Heart right ventricle (tissue), 16 donors: ENCODE results near the gene OR6S1. TPM values are rescaled to one million over a fixed set of nuclear protein-coding genes. Genes with fewer than 3 reads are reported as not detected.
"Not testable (repeated sequence)": the region's sequence is repeated elsewhere in the genome, so short reads cannot be mapped to it uniquely, and the experiment has no call there.

ENCODE experiments used
- ATAC-seq, 8 donors: fragments of 200-7000 bp; cut with Tn5 transposase; one replicate each; pipeline ENCODE4 v1.9.1; 2020; ENCODE audit warnings: mild to moderate bottlenecking in 8 of 8, moderate library complexity in 8 of 8, moderate number of reproducible peaks in 1 of 8
- DNase-seq, 2 donors: peaks; one replicate each; pipeline ENCODE4 v3.0.0-alpha.2; 2020
- H3K27ac ChIP-seq, 10 donors: fragments of 200-600 bp; sonication (generic) in 2 of 10; one replicate each; pipeline versions ENCODE4 v1.5.0 to v1.8.0; 2020 to 2022; ENCODE audit warnings: mild to moderate bottlenecking in 3 of 10
- H3K27me3 ChIP-seq, 7 donors: fragments of 200-600 bp; one replicate each; pipeline ENCODE4 v1.8.0; 2021 to 2022; ENCODE audit warnings: mild to moderate bottlenecking in 2 of 7
- H3K36me3 ChIP-seq, 9 donors: fragments of 200-600 bp; sonication (generic) in 1 of 9; one replicate each; pipeline versions ENCODE4 v1.5.0 to v1.8.0; 2020 to 2022; ENCODE audit warnings: mild to moderate bottlenecking in 2 of 9
- H3K4me1 ChIP-seq, 9 donors: fragments of 200-600 bp; sonication (generic) in 1 of 9; one replicate each; pipeline versions ENCODE4 v1.5.0 to v1.8.0; 2020 to 2022; ENCODE audit warnings: mild to moderate bottlenecking in 4 of 9
- H3K4me3 ChIP-seq, 10 donors: fragments of 200-600 bp; sonication (generic) in 2 of 10; one replicate each; pipeline versions ENCODE4 v1.5.0 to v1.8.0; 2020 to 2022; ENCODE audit warnings: mild to moderate bottlenecking in 7 of 10, moderate library complexity in 2 of 10
- H3K9me3 ChIP-seq, 11 donors: fragments of 200-600 bp in 10 of 11; sonication (generic) in 2 of 11; one replicate each; pipeline versions ENCODE4 v1.5.0 to v1.8.0; 2013 to 2022; ENCODE audit warnings: mild to moderate bottlenecking in 2 of 11, control low read depth in 1 of 11, moderate library complexity in 1 of 11
- WGBS, 2 donors: extraction: QIAGEN DNeasy Blood & Tissue Kit; methylation state at CpG; one replicate each; pipeline ENCODE4 v1.1.7; 2013; ENCODE audit warnings: inconsistent platforms in 1 of 2; 5-methylcytosine and 5-hydroxymethylcytosine counted together
- intact Hi-C, 10 donors: fragments of 100-400 bp; cut with DNase I; formaldehyde crosslinking; loops; one replicate each; pipeline versions ENCODE4 v1.11.1 to v1.14.2; 2022
- polyA plus RNA-seq, 2 donors: library from polyadenylated mRNA; stranded (reverse); fragments of 200-250 nt; gene quantifications; one replicate each; pipeline ENCODE4 v1.2.3, GENCODE V29; 2013
- total RNA-seq, 10 donors: library from RNA; stranded (reverse); fragmentation: NEBNext Ultra II Directional in 3 of 10; extraction: Animal tissue kit (Norgen Biotek cat#: 25700) in 3 of 10; gene quantifications; one replicate each; pipeline versions ENCODE4 v1.2.1 to v1.2.4, GENCODE V29; 2021 to 2023
- TF ChIP-seq, protein P1 (sequence below), 9 donors: fragments of 200-600 bp; sonication (generic) in 2 of 9; IDR thresholded peaks; one replicate each; pipeline versions ENCODE4 v1.5.0 to v1.8.0; 2021 to 2022; ENCODE audit warnings: antibody characterized with exemption in 9 of 9, mild to moderate bottlenecking in 5 of 9, moderate library complexity in 1 of 9
- donor health status: Arrhythmogenic right ventricular cardiomyopathy.
- donor health status: ischemic (EF 13 %, LVEDD 7.1; RV severe dilation, severe dysfunction).
- donor health status: healthy with polysubstance abuse.
- donor health status: DM: no; HTN: yes; CAD: no.
- donor health status: DM: no; HTN: no; CAD: no.
- donor health status: ischemic (EF 25% LVEDD 6.9; RV normal size, moderate dysfunction).
- donor health status: ischemic (EF 25% LVEDD 5.7; RV mildly dilated, moderate dysfunction).
- donor health status: healthy.
- donor health status: DM: yes; HTN: yes; CAD: no.
- donor health status: Ischemic cardiomyopathy.
- donor health status: ischemic (EF 35%, LVEDD 5.7; RV mildly dilated, moderate dysfunction).
- donor health status: nonischemic (EF 11% LVEDD 7.7; RV severe dilation, severe dysfunction).
- donor health status: DM: yes; HTN: yes; CAD: no.
- donor health status: PGD.
- donor health status: ischemic (EF 29% LVEDD 5.4; RV normal size, mild dysfunction).
- donor health status: nonischemic (EF 23%, LVEDD 6.1; RV moderate dilation, normal function).

OR6S1 gene
- total and polyA plus RNA-seq, 12 donors = not detected

DNA sequence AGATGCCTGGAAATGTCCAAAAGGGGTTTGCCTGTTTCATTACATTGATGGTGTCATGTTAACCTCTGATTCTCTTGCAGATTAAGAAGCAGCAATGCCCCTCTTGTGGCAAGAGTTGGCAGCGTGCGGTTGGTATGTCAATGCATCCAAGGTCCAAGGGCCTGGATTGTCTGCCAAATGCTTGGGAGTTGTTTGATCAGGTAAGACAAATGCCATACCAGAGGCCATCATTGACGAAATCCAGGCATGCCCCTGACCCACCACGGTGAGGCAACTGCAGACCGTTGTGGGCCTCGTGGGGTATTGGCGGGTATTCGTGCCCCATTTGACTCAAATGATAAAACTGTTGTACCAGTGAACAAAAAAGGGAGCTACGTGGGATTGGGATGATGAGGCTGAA is 38.9 kb downstream of the OR6S1 start:
- Histone ChIP-seq H3K27ac (no peak overlapping the region), H3K36me3 (no peaks in the 10 kb centered on the region), H3K4me3 (no peak overlapping the region), H3K9me3 (no peaks in the 10 kb centered on the region), H3K4me1 (no peaks in the 10 kb centered on the region), H3K27me3 (peaks cover 0 to 6% (median 0%) of the 10 kb centered on the region in 7 donors)
- 87% methylated on average over 9 of the region's 9 CpGs for WGBS, 2 donors
- DNase-seq = no peak
- ATAC-seq = no peak
- intact Hi-C loops = loop anchor here in 3 of 10 donors (10.0 kb wide), 3 partner anchors 68 to 278 kb away; partner anchors contain the start of gene TEP1 (in 1 of the 3)
- TF ChIP-seq, protein P1, sequence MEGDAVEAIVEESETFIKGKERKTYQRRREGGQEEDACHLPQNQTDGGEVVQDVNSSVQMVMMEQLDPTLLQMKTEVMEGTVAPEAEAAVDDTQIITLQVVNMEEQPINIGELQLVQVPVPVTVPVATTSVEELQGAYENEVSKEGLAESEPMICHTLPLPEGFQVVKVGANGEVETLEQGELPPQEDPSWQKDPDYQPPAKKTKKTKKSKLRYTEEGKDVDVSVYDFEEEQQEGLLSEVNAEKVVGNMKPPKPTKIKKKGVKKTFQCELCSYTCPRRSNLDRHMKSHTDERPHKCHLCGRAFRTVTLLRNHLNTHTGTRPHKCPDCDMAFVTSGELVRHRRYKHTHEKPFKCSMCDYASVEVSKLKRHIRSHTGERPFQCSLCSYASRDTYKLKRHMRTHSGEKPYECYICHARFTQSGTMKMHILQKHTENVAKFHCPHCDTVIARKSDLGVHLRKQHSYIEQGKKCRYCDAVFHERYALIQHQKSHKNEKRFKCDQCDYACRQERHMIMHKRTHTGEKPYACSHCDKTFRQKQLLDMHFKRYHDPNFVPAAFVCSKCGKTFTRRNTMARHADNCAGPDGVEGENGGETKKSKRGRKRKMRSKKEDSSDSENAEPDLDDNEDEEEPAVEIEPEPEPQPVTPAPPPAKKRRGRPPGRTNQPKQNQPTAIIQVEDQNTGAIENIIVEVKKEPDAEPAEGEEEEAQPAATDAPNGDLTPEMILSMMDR (IDR thresholded peaks at IDR 0.05) = no peak

DNA sequence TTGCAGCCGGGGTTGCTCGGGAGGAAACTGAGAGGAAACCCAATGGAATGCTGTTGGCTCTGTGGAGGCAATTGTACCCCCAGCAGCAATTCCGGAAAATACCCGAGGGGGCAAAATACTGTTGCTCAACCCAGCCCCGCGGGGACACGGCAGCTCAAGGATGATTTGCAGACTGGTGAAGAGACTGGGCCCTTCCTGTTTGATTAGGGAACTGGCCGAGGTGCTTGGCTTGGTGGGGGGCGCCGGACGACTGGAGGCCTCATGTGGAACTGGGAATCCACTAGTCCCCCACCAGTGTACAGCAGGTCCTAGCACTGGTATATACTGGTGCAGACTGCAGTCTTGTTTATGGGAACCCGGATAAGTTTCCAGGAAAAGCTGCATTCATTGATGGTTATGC is 40.0 kb downstream of the OR6S1 start:
- intact Hi-C loops = loop anchor here in 3 of 10 donors (10.0 kb wide), 3 partner anchors 67 to 277 kb away; partner anchors contain the start of gene TEP1 (in 1 of the 3)
- TF ChIP-seq, protein P1 (IDR thresholded peaks at IDR 0.05) = no peak
- Histone ChIP-seq H3K4me1 (no peaks in the 10 kb centered on the region), H3K36me3 (no peaks in the 10 kb centered on the region), H3K27ac (no peak overlapping the region), H3K27me3 (peaks cover 0 to 6% (median 0%) of the 10 kb centered on the region in 7 donors), H3K4me3 (no peak overlapping the region), H3K9me3 (no peaks in the 10 kb centered on the region)
- 72 to 73% methylated on average over 12 of the region's 12 CpGs for WGBS, 2 donors
- ATAC-seq (no peak), DNase-seq (no peak)

DNA sequence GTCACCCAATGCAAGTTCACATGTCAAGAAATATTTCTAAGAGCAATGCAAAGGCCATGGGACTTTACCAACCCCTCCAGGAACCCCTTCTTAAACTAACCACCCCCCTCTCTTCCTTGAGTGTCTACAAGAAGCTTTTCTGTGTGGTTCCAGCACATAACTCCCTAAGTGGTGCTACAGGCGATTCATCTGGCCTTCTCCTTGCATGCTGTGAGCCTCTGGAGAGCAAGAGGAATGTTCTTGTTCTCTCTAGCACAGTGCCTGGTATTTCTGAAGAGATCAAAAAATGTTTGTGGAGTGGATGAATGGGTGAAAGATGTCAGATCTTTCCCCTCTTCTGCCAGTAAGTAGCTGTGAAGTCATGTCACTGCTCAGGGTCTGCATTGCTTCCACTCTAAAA is 44.4 kb downstream of the OR6S1 start:
- 71 to 72% methylated on average over 1 of the region's 1 CpG for WGBS, 2 donors
- no peak for DNase-seq
- no peaks in the 10 kb centered on the region for H3K36me3 ChIP-seq
- no peak overlapping the region for H3K4me3 ChIP-seq
- no peak for ATAC-seq
- intact Hi-C loops = no loop called here
- H3K27ac ChIP-seq = no peak overlapping the region
- TF ChIP-seq, protein P1 (IDR thresholded peaks at IDR 0.05) = no peak
- H3K4me1 ChIP-seq = no peaks in the 10 kb centered on the region
- peaks cover 0 to 11% (median 0%) of the 10 kb centered on the region in 7 donors for H3K27me3 ChIP-seq
- no peaks in the 10 kb centered on the region for H3K9me3 ChIP-seq

DNA sequence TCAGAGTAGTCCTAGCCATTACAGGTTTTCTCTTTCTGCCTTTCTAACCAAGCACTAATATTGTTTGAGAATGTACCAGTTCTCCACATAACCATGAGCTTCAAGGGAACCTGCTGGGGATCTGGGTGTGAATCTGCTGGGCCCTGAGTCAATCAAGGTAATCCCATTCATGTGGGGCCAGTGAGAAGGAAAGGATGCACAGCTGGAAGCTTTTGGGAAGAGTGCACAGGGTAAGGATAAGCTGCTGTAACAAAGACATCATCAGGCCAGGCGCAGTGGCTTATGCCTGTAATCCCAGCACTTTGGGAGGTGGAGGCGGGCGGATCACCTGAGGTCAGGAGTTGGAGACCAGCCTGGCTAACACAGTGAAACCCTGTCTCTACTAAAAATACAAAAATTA is 45.8 kb downstream of the OR6S1 start:
- H3K4me1 ChIP-seq, H3K4me3 ChIP-seq, H3K36me3 ChIP-seq, H3K27ac ChIP-seq, intact Hi-C loops, DNase-seq, ATAC-seq, H3K9me3 ChIP-seq: not testable (repeated sequence)
- WGBS, 2 donors = 95 to 96% methylated on average over 3 of the region's 3 CpGs
- peaks cover 0 to 14% (median 0%) of the 10 kb centered on the region in 7 donors for H3K27me3 ChIP-seq

DNA sequence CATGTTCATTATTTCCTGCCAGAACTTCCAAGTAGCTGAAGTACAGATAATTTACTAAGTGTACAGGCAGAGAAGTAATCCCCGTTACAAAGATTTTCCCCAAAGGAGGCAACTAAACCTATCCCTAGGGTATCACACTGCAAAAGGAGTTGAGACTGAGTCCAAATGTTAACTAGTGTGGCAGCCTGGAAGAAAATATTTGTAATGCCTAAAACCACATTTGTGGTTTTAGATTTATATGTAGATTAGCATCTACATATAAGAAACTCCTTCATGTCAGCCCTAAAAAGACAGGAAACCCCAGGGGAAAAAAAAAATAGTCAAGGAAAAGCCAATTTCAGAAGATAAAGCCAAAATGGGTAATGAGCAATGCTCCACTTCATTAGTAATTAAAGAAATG is 48.9 kb downstream of the OR6S1 start:
- intact Hi-C loops = no loop called here
- no peak overlapping the region for H3K4me3 ChIP-seq
- H3K4me1 ChIP-seq = no peaks in the 10 kb centered on the region
- DNase-seq (no peak), ATAC-seq (no peak)
- TF ChIP-seq, protein P1 (IDR thresholded peaks at IDR 0.05) = no peak
- no peak overlapping the region for H3K27ac ChIP-seq
- 44 to 52% methylated on average over 1 of the region's 1 CpG for WGBS, 2 donors
- H3K27me3 ChIP-seq = peaks cover 0 to 15% (median 0%) of the 10 kb centered on the region in 7 donors
- no peaks in the 10 kb centered on the region for H3K9me3 ChIP-seq
- H3K36me3 ChIP-seq = no peaks in the 10 kb centered on the region
